Breast epithelium (tissue), 3 donors: ENCODE results near the gene ITPR1.

Experiments
- POLR2A ChIP-seq: fragments of 450-650 bp; IDR thresholded peaks from one replicate; pipeline ENCODE4 v1.6.1; 2016; ENCODE audit warnings: antibody characterized with exemption, mild to moderate bottlenecking, moderate library complexity
- POLR2AphosphoS5 ChIP-seq, 3 donors: sonication (generic); formaldehyde crosslinking; IDR thresholded peaks; one replicate each; pipeline ENCODE4 v1.6.1; 2017; ENCODE audit warnings: antibody characterized with exemption in 3 of 3
- TF ChIP-seq, protein P1 (sequence below), 3 donors: fragments of 450-650 bp; IDR thresholded peaks; one replicate each; pipeline ENCODE4 v1.5.1; 2016 to 2017; ENCODE audit warnings: antibody characterized with exemption in 3 of 3, mild to moderate bottlenecking in 3 of 3, moderate library complexity in 3 of 3

DNA sequence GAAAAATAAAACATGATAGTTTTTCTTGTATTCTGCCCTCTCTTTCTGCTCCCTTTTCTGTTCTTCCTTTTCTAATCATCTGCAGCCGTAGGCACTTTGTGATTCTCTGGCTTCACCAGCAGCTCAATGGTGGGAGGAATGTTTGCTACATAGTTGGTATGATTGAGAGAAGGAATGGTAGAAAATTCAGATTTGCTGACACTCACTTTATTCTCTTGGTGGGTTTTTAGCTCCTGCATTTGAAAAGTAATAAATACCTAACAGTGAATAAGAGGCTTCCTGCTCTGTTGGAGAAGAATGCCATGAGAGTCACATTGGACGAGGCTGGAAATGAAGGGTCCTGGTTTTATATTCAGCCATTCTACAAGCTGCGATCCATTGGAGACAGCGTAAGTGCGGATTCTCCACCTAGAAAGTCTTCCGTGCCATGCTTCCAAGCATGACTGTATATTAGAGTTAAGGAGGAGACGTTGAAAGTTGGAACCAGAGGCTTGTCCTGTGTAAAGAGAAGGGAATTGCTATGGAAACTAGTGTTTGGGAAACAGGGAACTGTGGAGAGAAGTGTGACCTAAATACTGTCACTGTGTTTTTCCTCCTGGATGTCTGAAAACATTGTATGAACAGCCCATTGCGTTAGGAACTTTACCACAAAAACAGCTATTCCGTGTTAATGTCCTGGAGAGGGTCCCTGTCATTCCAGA lies 148.9 kb downstream of the ITPR1 start:
- TF ChIP-seq POLR2A (no peak), POLR2AphosphoS5 (IDR thresholded peaks at IDR 0.05) (no peak)
- TF ChIP-seq, protein P1, sequence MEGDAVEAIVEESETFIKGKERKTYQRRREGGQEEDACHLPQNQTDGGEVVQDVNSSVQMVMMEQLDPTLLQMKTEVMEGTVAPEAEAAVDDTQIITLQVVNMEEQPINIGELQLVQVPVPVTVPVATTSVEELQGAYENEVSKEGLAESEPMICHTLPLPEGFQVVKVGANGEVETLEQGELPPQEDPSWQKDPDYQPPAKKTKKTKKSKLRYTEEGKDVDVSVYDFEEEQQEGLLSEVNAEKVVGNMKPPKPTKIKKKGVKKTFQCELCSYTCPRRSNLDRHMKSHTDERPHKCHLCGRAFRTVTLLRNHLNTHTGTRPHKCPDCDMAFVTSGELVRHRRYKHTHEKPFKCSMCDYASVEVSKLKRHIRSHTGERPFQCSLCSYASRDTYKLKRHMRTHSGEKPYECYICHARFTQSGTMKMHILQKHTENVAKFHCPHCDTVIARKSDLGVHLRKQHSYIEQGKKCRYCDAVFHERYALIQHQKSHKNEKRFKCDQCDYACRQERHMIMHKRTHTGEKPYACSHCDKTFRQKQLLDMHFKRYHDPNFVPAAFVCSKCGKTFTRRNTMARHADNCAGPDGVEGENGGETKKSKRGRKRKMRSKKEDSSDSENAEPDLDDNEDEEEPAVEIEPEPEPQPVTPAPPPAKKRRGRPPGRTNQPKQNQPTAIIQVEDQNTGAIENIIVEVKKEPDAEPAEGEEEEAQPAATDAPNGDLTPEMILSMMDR (IDR thresholded peaks at IDR 0.05): no peak
